Esophagus muscularis mucosa (tissue), 4 donors: ENCODE measurements around the gene OR10G7. TPM values are rescaled to one million over a fixed set of nuclear protein-coding genes. Genes with fewer than 3 reads are reported as not detected.
"Not testable (repeated sequence)": the region's sequence is repeated elsewhere in the genome, so short reads cannot be mapped to it uniquely, and the experiment has no call there.

Experiments
- DNase-seq: peaks from one replicate; pipeline ENCODE4 v3.0.0-alpha.2; 2017; ENCODE audit errors: extremely low spot score
- H3K27ac ChIP-seq, 4 donors: fragments of 200-600 bp; sonication (generic); replicated peaks in 1 of 4; 1 replicate in 3 of 4; 2 replicates in 1 of 4; pipeline ENCODE4 v1.5.1; 2016 to 2019; ENCODE audit warnings: mild to moderate bottlenecking in 1 of 4
- H3K27me3 ChIP-seq, 4 donors: fragments of 200-600 bp; sonication (generic); one replicate each; pipeline versions ENCODE4 v1.5.1 to v1.6.0; 2016 to 2019
- H3K36me3 ChIP-seq, 4 donors: fragments of 200-600 bp; sonication (generic); one replicate each; pipeline ENCODE4 v1.5.1; 2016 to 2019
- H3K4me1 ChIP-seq, 4 donors: fragments of 200-600 bp; sonication (generic); one replicate each; pipeline ENCODE4 v1.5.1; 2016 to 2019
- H3K4me3 ChIP-seq, 4 donors: fragments of 200-600 bp; sonication (generic); 1 replicate in 2 of 4; 2 replicates in 2 of 4; pipeline ENCODE4 v1.5.1; 2016 to 2019; ENCODE audit warnings: mild to moderate bottlenecking in 4 of 4, moderate library complexity in 1 of 4
- H3K9me3 ChIP-seq, 4 donors: fragments of 200-600 bp; sonication (generic); 1 replicate in 3 of 4; 2 replicates in 1 of 4; pipeline ENCODE4 v1.5.1; 2016 to 2019
- EP300 ChIP-seq: sonication (generic); formaldehyde crosslinking; IDR thresholded peaks from one replicate; pipeline ENCODE4 v1.6.1; 2017; ENCODE audit warnings: antibody characterized with exemption
- POLR2A ChIP-seq: fragments of 450-650 bp; IDR thresholded peaks from one replicate; pipeline ENCODE4 v1.6.1; 2017; ENCODE audit warnings: antibody characterized with exemption, moderate library complexity, mild to moderate bottlenecking, low read depth
- POLR2AphosphoS5 ChIP-seq, 2 donors: sonication (generic); formaldehyde crosslinking; IDR thresholded peaks; one replicate each; pipeline ENCODE4 v1.6.1; 2017; ENCODE audit warnings: antibody characterized with exemption in 2 of 2
- WGBS: methylation state at CpG from one replicate; pipeline ENCODE4 v1.1.5; 2018; 5-methylcytosine and 5-hydroxymethylcytosine counted together
- intact Hi-C: fragments of 100-400 bp; cut with DNase I; formaldehyde crosslinking; loops from one replicate; pipeline ENCODE4 v1.15.1; 2023
- total RNA-seq, 4 donors: library from RNA; depleted of rRNA; stranded (reverse); fragments of >200 nt; gene quantifications; one replicate each; pipeline versions ENCODE4 v1.1.0 to v1.2.1, GENCODE V29; 2016
- TF ChIP-seq, protein P1 (sequence below), 3 experiments: fragments of 200-600 bp in 2 of 3; fragments of 450-650 bp in 1 of 3; sonication (generic) in 2 of 3; IDR thresholded peaks; one replicate each; pipeline ENCODE4 v1.5.1; 2017 to 2019; ENCODE audit warnings: antibody characterized with exemption in 3 of 3, mild to moderate bottlenecking in 2 of 3, moderate library complexity in 1 of 3

Gene OR10G7
- total RNA-seq, 4 donors from 2014 or later = not detected

DNA sequence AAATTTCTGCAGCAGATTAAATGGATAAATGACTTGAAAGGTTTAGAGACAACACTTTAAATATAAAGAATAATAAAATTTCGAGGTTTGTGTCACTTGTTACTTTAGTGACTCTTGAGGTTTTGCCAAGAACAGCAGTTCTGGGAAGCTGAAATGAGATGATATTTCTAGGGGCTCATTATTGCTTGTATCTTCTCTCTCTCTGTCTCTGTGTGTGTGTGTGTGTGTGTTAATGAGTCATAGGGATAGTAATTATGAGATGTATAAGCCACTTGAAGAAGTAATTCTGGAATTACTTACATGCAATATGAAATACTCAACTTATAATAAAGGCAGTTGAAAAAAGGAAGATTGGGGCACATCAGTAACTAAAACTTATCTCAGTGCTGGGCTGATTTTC, 9.6 kb upstream of the OR10G7 start:
- no peaks in the 10 kb centered on the region for H3K27me3 ChIP-seq
- DNase-seq = no peak
- no peak for TF ChIP-seq POLR2AphosphoS5 (IDR thresholded peaks at IDR 0.05)
- TF ChIP-seq, protein P1, sequence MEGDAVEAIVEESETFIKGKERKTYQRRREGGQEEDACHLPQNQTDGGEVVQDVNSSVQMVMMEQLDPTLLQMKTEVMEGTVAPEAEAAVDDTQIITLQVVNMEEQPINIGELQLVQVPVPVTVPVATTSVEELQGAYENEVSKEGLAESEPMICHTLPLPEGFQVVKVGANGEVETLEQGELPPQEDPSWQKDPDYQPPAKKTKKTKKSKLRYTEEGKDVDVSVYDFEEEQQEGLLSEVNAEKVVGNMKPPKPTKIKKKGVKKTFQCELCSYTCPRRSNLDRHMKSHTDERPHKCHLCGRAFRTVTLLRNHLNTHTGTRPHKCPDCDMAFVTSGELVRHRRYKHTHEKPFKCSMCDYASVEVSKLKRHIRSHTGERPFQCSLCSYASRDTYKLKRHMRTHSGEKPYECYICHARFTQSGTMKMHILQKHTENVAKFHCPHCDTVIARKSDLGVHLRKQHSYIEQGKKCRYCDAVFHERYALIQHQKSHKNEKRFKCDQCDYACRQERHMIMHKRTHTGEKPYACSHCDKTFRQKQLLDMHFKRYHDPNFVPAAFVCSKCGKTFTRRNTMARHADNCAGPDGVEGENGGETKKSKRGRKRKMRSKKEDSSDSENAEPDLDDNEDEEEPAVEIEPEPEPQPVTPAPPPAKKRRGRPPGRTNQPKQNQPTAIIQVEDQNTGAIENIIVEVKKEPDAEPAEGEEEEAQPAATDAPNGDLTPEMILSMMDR (IDR thresholded peaks at IDR 0.05) = no peak
- no peak for TF ChIP-seq EP300
- no peak for TF ChIP-seq POLR2A
- no peak overlapping the region for H3K27ac ChIP-seq
- H3K4me1 ChIP-seq = no peaks in the 10 kb centered on the region
- no peaks in the 10 kb centered on the region for H3K9me3 ChIP-seq
- H3K4me3 ChIP-seq = no peak overlapping the region
- H3K36me3 ChIP-seq = no peaks in the 10 kb centered on the region
- 65% methylated on average over 1 of the region's 1 CpG for WGBS
- intact Hi-C loops = no loop called here

DNA sequence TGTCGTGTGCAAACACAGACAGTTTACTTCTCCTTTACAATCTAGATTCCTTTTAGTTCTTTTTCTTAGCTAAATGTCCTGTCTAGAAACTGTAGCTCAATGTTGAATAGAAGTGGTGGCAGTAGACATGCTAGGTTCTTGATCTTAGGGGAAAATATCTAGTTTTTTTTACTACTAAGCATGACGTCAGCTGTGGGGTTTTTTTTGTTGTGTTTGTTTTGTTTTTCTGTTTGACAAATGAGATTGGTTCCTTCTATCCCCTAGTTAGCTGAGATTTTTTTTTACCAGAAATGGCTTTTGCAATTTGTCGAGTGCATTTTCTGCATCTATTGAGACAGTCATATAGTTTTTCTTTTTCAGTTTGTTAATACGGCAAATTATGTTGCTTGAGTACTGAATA, 2.3 kb upstream of the OR10G7 start:
- no peak overlapping the region for H3K27ac ChIP-seq
- H3K4me3 ChIP-seq = no peak overlapping the region
- no peaks in the 10 kb centered on the region for H3K36me3 ChIP-seq
- no peak for TF ChIP-seq EP300
- no peak for TF ChIP-seq POLR2AphosphoS5 (IDR thresholded peaks at IDR 0.05)
- TF ChIP-seq, protein P1 (IDR thresholded peaks at IDR 0.05) = no peak
- H3K9me3 ChIP-seq = no peaks in the 10 kb centered on the region
- H3K27me3 ChIP-seq = no peaks in the 10 kb centered on the region
- intact Hi-C loops = no loop called here
- no peak for DNase-seq
- no peaks in the 10 kb centered on the region for H3K4me1 ChIP-seq
- 74% methylated on average over 4 of the region's 4 CpGs for WGBS

DNA sequence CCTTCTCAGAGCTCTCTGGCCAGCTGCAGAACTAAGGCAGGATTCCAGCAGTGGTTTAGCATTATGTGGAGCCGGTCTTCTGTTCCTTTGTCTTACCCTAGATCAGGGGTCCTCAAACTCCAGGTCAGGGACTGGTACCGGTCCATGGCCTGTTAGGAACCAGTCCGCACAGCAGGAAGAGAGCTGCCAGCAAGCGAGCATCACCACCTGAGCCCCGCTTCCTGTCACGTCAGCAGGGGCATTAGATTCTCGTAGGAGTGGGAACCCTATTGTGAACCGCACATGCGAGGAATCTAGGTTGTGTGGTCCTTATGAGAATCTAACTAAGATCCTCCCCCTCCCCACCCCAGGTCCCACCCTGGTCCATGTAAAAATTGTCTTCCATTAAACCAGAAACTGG, 1.6 kb downstream of the OR10G7 start:
- H3K36me3 ChIP-seq = no peaks in the 10 kb centered on the region
- H3K4me3 ChIP-seq = no peak overlapping the region
- WGBS = 80% methylated on average over 2 of the region's 9 CpGs
- H3K27me3 ChIP-seq = no peaks in the 10 kb centered on the region
- H3K27ac ChIP-seq = no peak overlapping the region
- intact Hi-C loops = no loop called here
- peaks cover 0 to 8% (median 2%) of the 10 kb centered on the region in 4 donors for H3K4me1 ChIP-seq
- no peak for DNase-seq
- TF ChIP-seq POLR2AphosphoS5 (IDR thresholded peaks at IDR 0.05) (no peak), POLR2A (no peak)
- TF ChIP-seq, protein P1 (IDR thresholded peaks at IDR 0.05) = no peak
- H3K9me3 ChIP-seq = no peaks in the 10 kb centered on the region

DNA sequence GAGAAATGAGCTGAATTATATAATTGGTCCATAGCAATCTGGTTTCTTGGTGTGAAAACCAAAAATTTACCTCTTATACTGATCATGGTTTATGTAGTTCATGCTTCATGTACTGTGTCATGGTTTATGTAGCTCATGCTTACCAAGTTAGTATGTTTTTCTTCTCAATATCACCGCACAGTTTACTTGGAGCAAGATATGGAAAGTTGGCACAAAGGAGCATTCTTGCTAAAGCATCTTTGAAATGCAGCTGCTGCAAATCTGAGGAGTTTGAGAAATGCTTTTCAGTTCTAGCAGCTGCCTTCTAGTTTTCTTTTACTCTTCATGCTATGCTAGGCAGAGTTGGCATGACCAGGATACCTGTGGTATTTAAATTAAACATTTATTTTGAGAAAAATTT, 4.5 kb downstream of the OR10G7 start:
- Histone ChIP-seq H3K4me1 (peaks cover 0 to 8% (median 2%) of the 10 kb centered on the region in 4 donors), H3K9me3 (no peaks in the 10 kb centered on the region), H3K27ac (no peak overlapping the region), H3K4me3 (no peak overlapping the region), H3K27me3 (no peaks in the 10 kb centered on the region), H3K36me3 (no peaks in the 10 kb centered on the region)
- WGBS = 35% methylated on average over 1 of the region's 1 CpG
- intact Hi-C loops = no loop called here
- TF ChIP-seq, protein P1 (IDR thresholded peaks at IDR 0.05) = no peak
- TF ChIP-seq POLR2AphosphoS5 (IDR thresholded peaks at IDR 0.05) (no peak), EP300 (no peak), POLR2A (no peak)
- no peak for DNase-seq

DNA sequence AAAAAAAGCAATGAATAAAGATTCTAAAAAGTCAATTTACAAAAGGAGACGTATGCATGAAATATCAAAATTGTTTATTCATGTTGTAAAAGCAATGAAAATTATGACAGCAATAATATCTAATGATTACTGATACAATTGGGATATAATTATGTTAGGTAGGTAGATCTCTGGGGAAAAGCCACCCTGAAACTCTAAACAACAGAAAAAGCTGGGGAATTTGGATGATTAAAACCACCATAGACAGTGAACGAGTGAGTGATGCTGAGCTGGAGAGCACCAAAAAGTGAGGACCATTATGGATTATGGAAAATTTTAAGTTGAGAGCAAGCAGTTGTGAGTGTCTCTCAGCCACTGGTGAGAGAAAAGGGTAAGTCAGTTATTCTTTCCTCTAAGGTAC, 14.6 kb downstream of the OR10G7 start, which contains the start of gene OR10G8:
Gene OR10G8, plus strand, starts transcription at position 301 of the 400 bp plus-strand sequence. CDS start 2,825 bp downstream, outside the sequence.
- Histone ChIP-seq H3K9me3 (no peaks in the 10 kb centered on the region), H3K36me3 (no peaks in the 10 kb centered on the region), H3K27me3 (no peaks in the 10 kb centered on the region), H3K27ac (no peak within 1 kb of the TSS), H3K4me3 (no peak within 1 kb of the TSS), H3K4me1 (no peaks in the 10 kb centered on the region)
- intact Hi-C loops = no loop called here
- 71% methylated on average over 2 of the region's 2 CpGs for WGBS
- TF ChIP-seq POLR2A = no peak
- no peak for TF ChIP-seq EP300
- TF ChIP-seq, protein P1 (IDR thresholded peaks at IDR 0.05) = no peak
- no peak for TF ChIP-seq POLR2AphosphoS5 (IDR thresholded peaks at IDR 0.05)
- DNase-seq = no peak

DNA sequence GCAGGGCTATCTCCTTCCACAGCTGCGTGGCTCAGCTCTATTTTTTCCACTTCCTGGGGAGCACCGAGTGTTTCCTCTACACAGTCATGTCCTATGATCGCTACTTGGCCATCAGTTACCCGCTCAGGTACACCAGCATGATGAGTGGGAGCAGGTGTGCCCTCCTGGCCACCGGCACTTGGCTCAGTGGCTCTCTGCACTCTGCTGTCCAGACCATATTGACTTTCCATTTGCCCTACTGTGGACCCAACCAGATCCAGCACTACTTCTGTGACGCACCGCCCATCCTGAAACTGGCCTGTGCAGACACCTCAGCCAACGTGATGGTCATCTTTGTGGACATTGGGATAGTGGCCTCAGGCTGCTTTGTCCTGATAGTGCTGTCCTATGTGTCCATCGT, 25.3 kb downstream of the OR10G7 start:
- intact Hi-C loops, H3K27ac ChIP-seq, H3K4me3 ChIP-seq, H3K36me3 ChIP-seq, H3K27me3 ChIP-seq, H3K9me3 ChIP-seq, DNase-seq, H3K4me1 ChIP-seq: not testable (repeated sequence)
- WGBS = 90% methylated on average over 4 of the region's 9 CpGs
